IMR-90 (cell line): ENCODE data around the gene MTHFS.

Source experiments
- CEBPB ChIP-seq: IDR thresholded peaks from 2 replicates; pipeline ENCODE4 v1.6.1; 2012; ENCODE audit warnings: low read depth, low read length, improper control_type of control experiment
- RAD21 ChIP-seq: IDR thresholded peaks from 2 replicates; pipeline ENCODE4 v1.6.1; 2012; ENCODE audit warnings: low read length, improper control_type of control experiment
- TF ChIP-seq, protein P1 (sequence below): conservative IDR thresholded peaks from 2 replicates; pipeline ENCODE4 v1.5.1; 2012; ENCODE audit warnings: mild to moderate bottlenecking, low read depth, low read length, improper control_type of control experiment

DNA sequence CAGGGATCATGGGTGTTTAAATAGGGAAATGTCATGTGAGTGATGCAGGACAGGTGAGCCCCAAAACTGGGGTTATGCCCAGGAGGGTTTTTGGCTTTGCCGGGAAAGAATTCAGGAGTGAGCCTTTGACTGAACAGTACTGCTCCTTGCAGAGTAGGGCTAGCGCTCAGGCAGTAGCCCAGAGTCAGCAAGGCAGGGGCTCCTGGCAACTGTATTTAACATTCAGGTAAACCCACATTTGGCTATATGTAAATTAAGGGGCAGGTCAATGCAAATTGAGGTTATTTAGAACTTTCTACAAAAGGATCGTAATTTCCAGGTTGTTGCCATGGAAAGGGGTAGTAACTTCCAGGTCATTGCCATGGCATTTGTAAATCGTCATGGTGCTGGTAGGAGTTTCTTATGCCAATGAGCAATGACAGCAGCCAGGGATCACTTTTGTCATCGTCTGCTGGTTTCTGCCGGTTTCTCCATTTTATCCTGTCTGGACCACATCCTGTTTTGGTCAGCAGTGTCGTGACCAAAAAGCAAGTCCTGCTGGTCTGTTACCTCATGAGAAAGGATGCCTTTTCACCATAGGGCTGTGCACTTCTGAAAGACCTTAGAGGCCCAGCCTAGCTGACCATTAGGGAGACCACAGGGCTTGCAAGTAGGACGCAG lies 24.3 kb downstream of the MTHFS start:
- no peak for TF ChIP-seq RAD21
- TF ChIP-seq CEBPB = no peak
- TF ChIP-seq, protein P1, sequence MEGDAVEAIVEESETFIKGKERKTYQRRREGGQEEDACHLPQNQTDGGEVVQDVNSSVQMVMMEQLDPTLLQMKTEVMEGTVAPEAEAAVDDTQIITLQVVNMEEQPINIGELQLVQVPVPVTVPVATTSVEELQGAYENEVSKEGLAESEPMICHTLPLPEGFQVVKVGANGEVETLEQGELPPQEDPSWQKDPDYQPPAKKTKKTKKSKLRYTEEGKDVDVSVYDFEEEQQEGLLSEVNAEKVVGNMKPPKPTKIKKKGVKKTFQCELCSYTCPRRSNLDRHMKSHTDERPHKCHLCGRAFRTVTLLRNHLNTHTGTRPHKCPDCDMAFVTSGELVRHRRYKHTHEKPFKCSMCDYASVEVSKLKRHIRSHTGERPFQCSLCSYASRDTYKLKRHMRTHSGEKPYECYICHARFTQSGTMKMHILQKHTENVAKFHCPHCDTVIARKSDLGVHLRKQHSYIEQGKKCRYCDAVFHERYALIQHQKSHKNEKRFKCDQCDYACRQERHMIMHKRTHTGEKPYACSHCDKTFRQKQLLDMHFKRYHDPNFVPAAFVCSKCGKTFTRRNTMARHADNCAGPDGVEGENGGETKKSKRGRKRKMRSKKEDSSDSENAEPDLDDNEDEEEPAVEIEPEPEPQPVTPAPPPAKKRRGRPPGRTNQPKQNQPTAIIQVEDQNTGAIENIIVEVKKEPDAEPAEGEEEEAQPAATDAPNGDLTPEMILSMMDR = no peak
